GM12892 (cell line): Measurements from ENCODE around the gene CRY2.

ENCODE experiments used
- POLR2AphosphoS5 ChIP-seq: IDR thresholded peaks from 2 replicates; pipeline ENCODE4 v1.6.1; 2011; ENCODE audit warnings: low read depth, low read length, control low read depth
- TAF1 ChIP-seq: IDR thresholded peaks from 2 replicates; pipeline ENCODE4 v1.6.1; 2011; ENCODE audit warnings: low read depth, mild to moderate bottlenecking, control low read depth, low read length, borderline replicate concordance

DNA sequence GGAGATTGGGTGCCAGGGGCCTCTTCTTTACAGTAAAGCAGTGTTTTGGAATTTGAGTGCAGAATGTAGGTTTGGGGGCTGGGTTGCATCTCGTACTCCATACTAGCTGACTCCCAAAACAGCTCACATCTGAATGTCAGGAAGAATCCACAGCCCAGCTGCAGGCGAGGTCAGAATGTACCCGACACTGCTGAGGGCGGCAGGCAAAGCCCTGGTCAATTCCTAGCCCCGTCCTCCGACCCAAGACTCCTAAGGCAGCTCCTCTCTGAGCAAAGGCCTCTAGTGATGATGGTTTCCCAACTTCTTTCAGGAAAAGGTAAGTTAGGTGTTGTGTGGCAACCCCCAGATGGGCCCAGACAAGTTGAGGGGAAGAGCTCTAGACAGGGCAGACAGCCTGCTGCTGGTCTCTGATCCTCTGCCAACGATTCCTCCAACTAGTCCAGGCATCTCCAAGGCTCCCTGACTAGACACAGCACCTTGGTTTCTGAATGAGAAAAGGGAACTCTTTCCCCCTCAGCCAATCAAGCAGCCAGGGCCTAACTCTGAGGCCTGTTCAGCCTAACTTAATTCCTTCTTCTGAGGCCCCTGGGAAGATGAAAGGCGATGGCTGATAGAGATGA is 83.8 kb downstream of the CRY2 start:
- no peak for TF ChIP-seq POLR2AphosphoS5
- TF ChIP-seq TAF1, result no peak
